NT2/D1 (cell line): ENCODE results near the gene TPO.

Source experiments
- DNase-seq: peaks from one replicate; pipeline ENCODE4 v3.0.0-alpha.2; 2011; ENCODE audit warnings: low read depth, low spot score
- H3K27me3 ChIP-seq: 2 replicates; pipeline ENCODE4 v1.6.0; 2011; ENCODE audit warnings: mild to moderate bottlenecking; ENCODE audit not compliant: insufficient read length, insufficient read depth
- H3K36me3 ChIP-seq: 2 replicates; pipeline ENCODE4 v1.6.1; 2011; ENCODE audit warnings: mild to moderate bottlenecking, low read length, mixed read lengths; ENCODE audit not compliant: insufficient read depth, insufficient read length
- H3K4me1 ChIP-seq: 2 replicates; pipeline ENCODE4 v1.5.1; 2011; ENCODE audit not compliant: insufficient read depth, insufficient read length
- H3K4me3 ChIP-seq: 2 replicates; pipeline ENCODE4 v1.5.1; 2011; ENCODE audit warnings: low read depth; ENCODE audit not compliant: insufficient read length
- H3K9ac ChIP-seq: 2 replicates; pipeline ENCODE4 v1.6.0; 2011; ENCODE audit warnings: low read depth; ENCODE audit not compliant: insufficient read length
- H3K9me3 ChIP-seq: 2 replicates; pipeline ENCODE4 v1.5.1; 2011; ENCODE audit warnings: mild to moderate bottlenecking, low read length; ENCODE audit not compliant: insufficient read depth
- SUZ12 ChIP-seq: IDR thresholded peaks from 2 replicates; pipeline ENCODE4 v1.6.1; 2011; ENCODE audit not compliant: insufficient read length, insufficient read depth; ENCODE audit errors: extremely low read depth
- YY1 ChIP-seq: IDR thresholded peaks from 2 replicates; pipeline ENCODE4 v1.6.1; 2011; ENCODE audit not compliant: insufficient read length, insufficient read depth
- ZNF274 ChIP-seq: IDR thresholded peaks from 2 replicates; pipeline ENCODE4 v1.6.1; 2011; ENCODE audit warnings: mild to moderate bottlenecking, low read depth, low read length

TPO gene

GRCh38 chr2:1544478-1545069 lies 131.3 kb downstream of the TPO start:
- TF ChIP-seq ZNF274 (no peak), YY1 (no peak), SUZ12 (no peak)
- no peak overlapping the region for H3K9ac ChIP-seq
- no peak overlapping the region for H3K4me3 ChIP-seq
- peaks cover 4% of the 10 kb centered on the region for H3K4me1 ChIP-seq
- DNase-seq, result no peak
- no peaks in the 10 kb centered on the region for H3K36me3 ChIP-seq
- H3K9me3 ChIP-seq, result no peaks in the 10 kb centered on the region
- peaks cover 3% of the 10 kb centered on the region for H3K27me3 ChIP-seq

GRCh38 chr2:1546023-1546591 lies 132.8 kb downstream of the TPO start:
- Histone ChIP-seq H3K9ac (no peak overlapping the region), H3K4me1 (peaks cover 6% of the 10 kb centered on the region), H3K27me3 (peaks cover 17% of the 10 kb centered on the region), H3K36me3 (no peaks in the 10 kb centered on the region), H3K4me3 (no peak overlapping the region), H3K9me3 (no peaks in the 10 kb centered on the region)
- no peak for TF ChIP-seq SUZ12
- no peak for TF ChIP-seq ZNF274
- no peak for TF ChIP-seq YY1
- peak; percentile 46 for DNase-seq

- H3K9me3 ChIP-seq, result no peaks in the 10 kb centered on the region
- no peak for DNase-seq
- no peak overlapping the region for H3K4me3 ChIP-seq
- no peak overlapping the region for H3K9ac ChIP-seq
- no peak for TF ChIP-seq YY1
- TF ChIP-seq ZNF274, result no peak
- peaks cover 22% of the 10 kb centered on the region for H3K27me3 ChIP-seq
- peaks cover 6% of the 10 kb centered on the region for H3K4me1 ChIP-seq
- H3K36me3 ChIP-seq, result no peaks in the 10 kb centered on the region
These were observed 133.6 kb downstream of the TPO start for GRCh38 chr2:1546901-1547300.

- Histone ChIP-seq H3K4me1 (peaks cover 6% of the 10 kb centered on the region), H3K27me3 (peaks cover 24% of the 10 kb centered on the region), H3K9ac (no peak overlapping the region), H3K36me3 (no peaks in the 10 kb centered on the region), H3K4me3 (no peak overlapping the region), H3K9me3 (no peaks in the 10 kb centered on the region)
- no peak for DNase-seq
- no peak for TF ChIP-seq SUZ12
These were observed 135.8 kb downstream of the TPO start for GRCh38 chr2:1548910-1549673.

GRCh38 chr2:1550076-1550475 lies 136.8 kb downstream of the TPO start:
- no peak overlapping the region for H3K4me3 ChIP-seq
- H3K36me3 ChIP-seq, result no peaks in the 10 kb centered on the region
- H3K9me3 ChIP-seq, result no peaks in the 10 kb centered on the region
- H3K27me3 ChIP-seq, result peaks cover 24% of the 10 kb centered on the region
- DNase-seq, result no peak
- no peak overlapping the region for H3K9ac ChIP-seq
- H3K4me1 ChIP-seq, result peaks cover 2% of the 10 kb centered on the region
- TF ChIP-seq SUZ12 (no peak), YY1 (no peak), ZNF274 (no peak)

- Histone ChIP-seq H3K27me3 (peaks cover 24% of the 10 kb centered on the region), H3K4me3 (no peak overlapping the region), H3K9me3 (no peaks in the 10 kb centered on the region), H3K4me1 (peaks cover 2% of the 10 kb centered on the region), H3K9ac (peak overlapping the region; percentile 66), H3K36me3 (no peaks in the 10 kb centered on the region)
- peak; percentile 66 for DNase-seq
- TF ChIP-seq YY1 (no peak), SUZ12 (no peak), ZNF274 (no peak)
These were observed 137.5 kb downstream of the TPO start for GRCh38 chr2:1550658-1551316.

- peaks cover 24% of the 10 kb centered on the region for H3K27me3 ChIP-seq
- TF ChIP-seq YY1, result no peak
- no peak for TF ChIP-seq SUZ12
- no peak for TF ChIP-seq ZNF274
These were observed 138.6 kb downstream of the TPO start for GRCh38 chr2:1551905-1552304.

More at GRCh38 chr2:1551905-1552304, 138.6 kb downstream of the TPO start:
- DNase-seq, result no peak
- Histone ChIP-seq H3K4me1 (peaks cover 2% of the 10 kb centered on the region), H3K9ac (no peak overlapping the region), H3K4me3 (no peak overlapping the region), H3K36me3 (no peaks in the 10 kb centered on the region), H3K9me3 (no peaks in the 10 kb centered on the region)
